IPS DF 6.9 (cell line): ENCODE measurements around the gene GATAD2B.

Experiments used
- DNase-seq: peaks from one replicate; pipeline ENCODE4 v3.0.0-alpha.2; 2013; ENCODE audit warnings: low read depth, low spot score
- H3K27ac ChIP-seq: one replicate; pipeline ENCODE4 v1.5.1; 2013; ENCODE audit warnings: low read length, control low read depth
- H3K27me3 ChIP-seq: 2 replicates; pipeline ENCODE4 v1.6.1; 2013; ENCODE audit warnings: mild to moderate bottlenecking, low read length; ENCODE audit not compliant: control insufficient read depth, insufficient read depth
- H3K36me3 ChIP-seq: 2 replicates; pipeline ENCODE4 v1.6.1; 2013; ENCODE audit warnings: low read length; ENCODE audit not compliant: control insufficient read depth, insufficient read depth
- H3K4me1 ChIP-seq: 2 replicates; pipeline ENCODE4 v1.6.1; 2013; ENCODE audit warnings: low read length; ENCODE audit not compliant: control insufficient read depth, insufficient read depth
- H3K4me3 ChIP-seq: 2 replicates; pipeline ENCODE4 v1.5.1; 2013; ENCODE audit warnings: mild to moderate bottlenecking, low read length
- H3K9me3 ChIP-seq: 2 replicates; pipeline ENCODE4 v1.6.1; 2013; ENCODE audit warnings: low read length, inconsistent platforms; ENCODE audit not compliant: control insufficient read depth, insufficient read depth
- WGBS: extraction: QIAGEN DNeasy Blood & Tissue Kit; methylation state at CpG from one replicate; pipeline ENCODE4 v1.1.7; 2013; ENCODE audit warnings: mixed read lengths, missing lambda C conversion rate; ENCODE audit not compliant: insufficient read length, insufficient coverage; 5-methylcytosine and 5-hydroxymethylcytosine counted together

The GATAD2B gene

GRCh38 chr1:153888533-153888932 lies 34.2 kb downstream of the GATAD2B start:
- WGBS, result no CpG with 5 or more reads among the region's 3 CpGs
- no peak overlapping the region for H3K4me3 ChIP-seq
- no peaks in the 10 kb centered on the region for H3K36me3 ChIP-seq
- no peaks in the 10 kb centered on the region for H3K4me1 ChIP-seq
- DNase-seq, result no peak
- H3K27ac ChIP-seq, result no peak overlapping the region
- no peaks in the 10 kb centered on the region for H3K9me3 ChIP-seq
- no peaks in the 10 kb centered on the region for H3K27me3 ChIP-seq

- H3K27me3 ChIP-seq, result no peaks in the 10 kb centered on the region
- H3K4me3 ChIP-seq, result no peak overlapping the region
- no peaks in the 10 kb centered on the region for H3K36me3 ChIP-seq
- no peaks in the 10 kb centered on the region for H3K9me3 ChIP-seq
- no peak for DNase-seq
- H3K27ac ChIP-seq, result no peak overlapping the region
- H3K4me1 ChIP-seq, result no peaks in the 10 kb centered on the region
- no CpG with 5 or more reads among the region's 3 CpGs for WGBS
Measured at GRCh38 chr1:153886127-153886526, 36.6 kb downstream of the GATAD2B start.

- WGBS, result 100% methylated on average over 2 of the region's 4 CpGs
- Histone ChIP-seq H3K27ac (no peak overlapping the region), H3K4me1 (0 out of 2 replicates have a peak, but pooled peaks cover 2% of the 10 kb centered on the region), H3K36me3 (no peaks in the 10 kb centered on the region), H3K9me3 (no peaks in the 10 kb centered on the region), H3K27me3 (no peaks in the 10 kb centered on the region), H3K4me3 (no peak overlapping the region)
- DNase-seq, result no peak
Measured at GRCh38 chr1:153883223-153883622, 39.5 kb downstream of the GATAD2B start.

GRCh38 chr1:153882296-153882912 lies 40.4 kb downstream of the GATAD2B start:
- no peak overlapping the region for H3K27ac ChIP-seq
- no peaks in the 10 kb centered on the region for H3K9me3 ChIP-seq
- H3K4me3 ChIP-seq, result no peak overlapping the region
- no CpG with 5 or more reads among the region's 3 CpGs for WGBS
- H3K4me1 ChIP-seq, result 0 out of 2 replicates have a peak, but pooled peaks cover 2% of the 10 kb centered on the region
- no peaks in the 10 kb centered on the region for H3K36me3 ChIP-seq
- DNase-seq, result no peak
- no peaks in the 10 kb centered on the region for H3K27me3 ChIP-seq

GRCh38 chr1:153881751-153882150 lies 41.0 kb downstream of the GATAD2B start:
- no peak overlapping the region for H3K27ac ChIP-seq
- DNase-seq, result no peak
- no peak overlapping the region for H3K4me3 ChIP-seq

GRCh38 chr1:153880962-153881361 lies 41.8 kb downstream of the GATAD2B start:
- Histone ChIP-seq H3K4me3 (no peak overlapping the region), H3K4me1 (0 out of 2 replicates have a peak, but pooled peaks cover 2% of the 10 kb centered on the region), H3K27ac (no peak overlapping the region), H3K36me3 (no peaks in the 10 kb centered on the region), H3K27me3 (no peaks in the 10 kb centered on the region), H3K9me3 (no peaks in the 10 kb centered on the region)
- no CpG with 5 or more reads among the region's 5 CpGs for WGBS
- no peak for DNase-seq

More at GRCh38 chr1:153881751-153882150, 41.0 kb downstream of the GATAD2B start:
- Histone ChIP-seq H3K27me3 (no peaks in the 10 kb centered on the region), H3K4me1 (0 out of 2 replicates have a peak, but pooled peaks cover 2% of the 10 kb centered on the region), H3K36me3 (no peaks in the 10 kb centered on the region), H3K9me3 (no peaks in the 10 kb centered on the region)
- 100% methylated on average over 2 of the region's 9 CpGs for WGBS

- Histone ChIP-seq H3K27ac (no peak overlapping the region), H3K9me3 (no peaks in the 10 kb centered on the region), H3K4me3 (no peak overlapping the region), H3K36me3 (no peaks in the 10 kb centered on the region), H3K4me1 (0 out of 2 replicates have a peak, but pooled peaks cover 2% of the 10 kb centered on the region), H3K27me3 (no peaks in the 10 kb centered on the region)
- WGBS, result no CpG with 5 or more reads among the region's 9 CpGs
- no peak for DNase-seq
Measured at GRCh38 chr1:153880024-153880423, 42.7 kb downstream of the GATAD2B start.

- Histone ChIP-seq H3K36me3 (no peaks in the 10 kb centered on the region), H3K27ac (no peak overlapping the region), H3K4me1 (0 out of 2 replicates have a peak, but pooled peaks cover 2% of the 10 kb centered on the region), H3K4me3 (no peak overlapping the region), H3K9me3 (no peaks in the 10 kb centered on the region), H3K27me3 (no peaks in the 10 kb centered on the region)
- no peak for DNase-seq
- WGBS, result no CpG with 5 or more reads among the region's 1 CpG
Measured at GRCh38 chr1:153877112-153877511, 45.7 kb downstream of the GATAD2B start.

- Histone ChIP-seq H3K27me3 (no peaks in the 10 kb centered on the region), H3K27ac (no peak overlapping the region), H3K4me1 (no peaks in the 10 kb centered on the region), H3K36me3 (no peaks in the 10 kb centered on the region), H3K4me3 (no peak overlapping the region), H3K9me3 (no peaks in the 10 kb centered on the region)
- WGBS, result no CpG with 5 or more reads among the region's 2 CpGs
- no peak for DNase-seq
Measured at GRCh38 chr1:153872934-153873333, 49.8 kb downstream of the GATAD2B start.

- H3K27ac ChIP-seq, result no peak overlapping the region
- H3K27me3 ChIP-seq, result no peaks in the 10 kb centered on the region
- no CpG with 5 or more reads among the region's 3 CpGs for WGBS
- DNase-seq, result no peak
- no peak overlapping the region for H3K4me3 ChIP-seq
- no peaks in the 10 kb centered on the region for H3K9me3 ChIP-seq
- H3K4me1 ChIP-seq, result no peaks in the 10 kb centered on the region
- no peaks in the 10 kb centered on the region for H3K36me3 ChIP-seq
Measured at GRCh38 chr1:153872331-153872730, 50.4 kb downstream of the GATAD2B start.

- Histone ChIP-seq H3K27me3 (no peaks in the 10 kb centered on the region), H3K9me3 (no peaks in the 10 kb centered on the region), H3K27ac (no peak overlapping the region), H3K4me3 (no peak overlapping the region), H3K36me3 (no peaks in the 10 kb centered on the region), H3K4me1 (no peaks in the 10 kb centered on the region)
- DNase-seq, result no peak
- no CpG with 5 or more reads among the region's 3 CpGs for WGBS
Measured at GRCh38 chr1:153869486-153869885, 53.3 kb downstream of the GATAD2B start.
